ENCODE measurements around the gene PRR7. TPM values are rescaled to one million over a fixed set of nuclear protein-coding genes. Genes with fewer than 3 reads are reported as not detected.

PRR7 gene
- total and polyA plus RNA-seq, 2 of the 13 experiments (the other 11 are each of a cell fraction or from before 2014, with no cell fraction given): 4.8 to 5.0 TPM

DNA sequence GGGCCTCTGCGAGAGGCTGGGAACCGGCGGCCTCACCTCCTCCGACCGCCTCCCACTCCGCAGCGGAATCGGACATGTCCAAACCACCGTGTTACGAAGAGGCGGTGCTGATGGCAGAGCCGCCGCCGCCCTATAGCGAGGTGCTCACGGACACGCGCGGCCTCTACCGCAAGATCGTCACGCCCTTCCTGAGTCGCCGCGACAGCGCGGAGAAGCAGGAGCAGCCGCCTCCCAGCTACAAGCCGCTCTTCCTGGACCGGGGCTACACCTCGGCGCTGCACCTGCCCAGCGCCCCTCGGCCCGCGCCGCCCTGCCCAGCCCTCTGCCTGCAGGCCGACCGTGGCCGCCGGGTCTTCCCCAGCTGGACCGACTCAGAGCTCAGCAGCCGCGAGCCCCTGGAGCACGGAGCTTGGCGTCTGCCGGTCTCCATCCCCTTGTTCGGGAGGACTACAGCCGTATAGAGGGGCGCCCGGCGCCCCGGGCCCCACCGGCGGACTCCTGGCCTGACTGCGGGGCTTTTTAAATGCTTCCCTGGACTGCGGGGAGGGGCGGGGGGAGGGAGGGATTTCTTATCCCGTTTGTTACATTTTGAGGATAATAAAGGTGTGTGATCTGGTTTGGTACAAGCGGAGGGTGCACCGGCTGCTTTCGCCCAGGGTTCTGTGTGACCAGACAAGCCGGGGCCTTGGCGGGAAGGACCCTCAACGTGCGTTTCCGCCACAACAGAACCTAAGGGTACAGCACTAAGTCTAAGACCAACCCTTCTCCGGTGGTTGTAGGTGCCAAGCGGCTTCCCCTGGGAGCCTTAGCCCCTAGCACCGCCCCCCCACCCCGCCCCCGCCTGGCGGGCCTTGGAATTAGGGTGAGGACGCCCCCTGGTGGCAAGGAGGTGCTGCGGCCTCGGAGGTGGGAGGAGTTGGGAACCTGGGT is 9.3 kb downstream of the PRR7 start (continued):
- TF ChIP-seq KDM1A (CRISPR knock-in tag; IDR thresholded peaks at IDR 0.05) (no peak), MTERF4 (CRISPR knock-in tag; IDR thresholded peaks at IDR 0.05) (0 out of 2 replicates have a peak, but pooled peaks have one; percentile 26), NFE2 (CRISPR knock-in tag; IDR thresholded peaks at IDR 0.05) (no peak), ZNF234 (CRISPR knock-in tag; conservative IDR thresholded peaks at IDR 0.05) (peak; percentile 52; the same call in 1 of the 2 replicates), TBP (CRISPR knock-in tag; IDR thresholded peaks at IDR 0.05) (no peak), ZNF143 (CRISPR knock-in tag; IDR thresholded peaks at IDR 0.05) (no peak), GFI1 (CRISPR knock-in tag; IDR thresholded peaks at IDR 0.05; ENCODE audit: borderline replicate concordance) (no peak), ZFP36 (IDR thresholded peaks at IDR 0.05; ENCODE audit: borderline replicate concordance, low read depth, low read length, partially characterized antibody) (no peak), TEAD2 (CRISPR knock-in tag; IDR thresholded peaks at IDR 0.05) (no peak), TEAD3 (CRISPR knock-in tag; optimal IDR thresholded peaks at IDR 0.05; ENCODE audit: borderline replicate concordance) (peak; percentile 59), ZNF530 (CRISPR knock-in tag; IDR thresholded peaks at IDR 0.05; ENCODE audit: low read depth) (no peak), ATM (IDR thresholded peaks at IDR 0.05; ENCODE audit: borderline replicate concordance) (no peak), PRDM10 (CRISPR knock-in tag; IDR thresholded peaks at IDR 0.05; ENCODE audit: low read depth) (no peak), RXRA (CRISPR knock-in tag; IDR thresholded peaks at IDR 0.05) (no peak), CSRNP1 (CRISPR knock-in tag; IDR thresholded peaks at IDR 0.05) (peak; percentile 75), ZNF720 (CRISPR knock-in tag; IDR thresholded peaks at IDR 0.05) (no peak), ELF4 (CRISPR knock-in tag; IDR thresholded peaks at IDR 0.05; ENCODE audit: borderline replicate concordance) (no peak), PHF8 (CRISPR knock-in tag; IDR thresholded peaks at IDR 0.05) (peak; percentile 56; the same call in 1 of the 2 replicates), ZNF782 (CRISPR knock-in tag; IDR thresholded peaks at IDR 0.05; ENCODE audit: borderline replicate concordance) (no peak)
- TF ChIP-seq, protein P1, sequence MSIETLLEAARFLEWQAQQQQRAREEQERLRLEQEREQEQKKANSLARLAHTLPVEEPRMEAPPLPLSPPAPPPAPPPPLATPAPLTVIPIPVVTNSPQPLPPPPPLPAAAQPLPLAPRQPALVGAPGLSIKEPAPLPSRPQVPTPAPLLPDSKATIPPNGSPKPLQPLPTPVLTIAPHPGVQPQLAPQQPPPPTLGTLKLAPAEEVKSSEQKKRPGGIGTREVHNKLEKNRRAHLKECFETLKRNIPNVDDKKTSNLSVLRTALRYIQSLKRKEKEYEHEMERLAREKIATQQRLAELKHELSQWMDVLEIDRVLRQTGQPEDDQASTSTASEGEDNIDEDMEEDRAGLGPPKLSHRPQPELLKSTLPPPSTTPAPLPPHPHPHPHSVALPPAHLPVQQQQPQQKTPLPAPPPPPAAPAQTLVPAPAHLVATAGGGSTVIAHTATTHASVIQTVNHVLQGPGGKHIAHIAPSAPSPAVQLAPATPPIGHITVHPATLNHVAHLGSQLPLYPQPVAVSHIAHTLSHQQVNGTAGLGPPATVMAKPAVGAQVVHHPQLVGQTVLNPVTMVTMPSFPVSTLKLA (IDR thresholded peaks at IDR 0.05): no peak
- TF ChIP-seq, protein P2, sequence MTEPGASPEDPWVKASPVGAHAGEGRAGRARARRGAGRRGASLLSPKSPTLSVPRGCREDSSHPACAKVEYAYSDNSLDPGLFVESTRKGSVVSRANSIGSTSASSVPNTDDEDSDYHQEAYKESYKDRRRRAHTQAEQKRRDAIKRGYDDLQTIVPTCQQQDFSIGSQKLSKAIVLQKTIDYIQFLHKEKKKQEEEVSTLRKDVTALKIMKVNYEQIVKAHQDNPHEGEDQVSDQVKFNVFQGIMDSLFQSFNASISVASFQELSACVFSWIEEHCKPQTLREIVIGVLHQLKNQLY (CRISPR knock-in tag; IDR thresholded peaks at IDR 0.05): no peak

Data from HepG2 (cell line).